Body of pancreas (tissue), 4 donors: ENCODE measurements around the gene USF2.

ENCODE experiments used
- CTCF ChIP-seq, 7 experiments: fragments of 450-650 bp in 4 of 7; fragments of 200-600 bp in 3 of 7; sonication (generic) in 3 of 7; IDR thresholded peaks; one replicate each; pipeline ENCODE4 v1.5.1; 2016 to 2019; ENCODE audit warnings: antibody characterized with exemption in 7 of 7
- POLR2A ChIP-seq, 3 donors: fragments of 450-650 bp; IDR thresholded peaks; one replicate each; pipeline ENCODE4 v1.6.1; 2016; ENCODE audit warnings: antibody characterized with exemption in 3 of 3, mild to moderate bottlenecking in 2 of 3

GRCh38 chr19:35294859-35295791 lies 26.4 kb downstream of the USF2 start:
- TF ChIP-seq CTCF (IDR thresholded peaks at IDR 0.05) (no peak), POLR2A (IDR thresholded peaks at IDR 0.05) (no peak)
